NCI-H2081 (cell line): Measurements from ENCODE around the gene ENDOD1.
A peak's percentile ranks its signal among the peaks of the same experiment; 100 is the strongest.
"Not testable (repeated sequence)": the region's sequence is repeated elsewhere in the genome, so short reads cannot be mapped to it uniquely, and the experiment has no call there.

ENCODE experiments used
- DNase-seq, 2 experiments: peaks; one replicate each; lab custom pipeline; 2025; lab: John Stamatoyannopoulos, UW

ENDOD1 gene

GRCh38 chr11:95089620-95090542 lies at the start of gene ENDOD1:
Gene ENDOD1 (plus strand): TSS chr11:95089846. CDS start chr11:95089928, 82 bp downstream.
- DNase-seq, result peak; percentile 80 to 84

- DNase-seq, result no peak
These were observed 47.4 kb upstream of the ENDOD1 start for GRCh38 chr11:95042239-95042638.

- DNase-seq, result no peak
These were observed 46.7 kb upstream of the ENDOD1 start for GRCh38 chr11:95042906-95043305.

- DNase-seq, result no peak
These were observed 45.6 kb upstream of the ENDOD1 start for GRCh38 chr11:95044010-95044409.

- no peak for DNase-seq
These were observed 43.8 kb upstream of the ENDOD1 start for GRCh38 chr11:95045812-95046211.

- not testable (repeated sequence) for DNase-seq
These were observed 40.5 kb upstream of the ENDOD1 start, which contains the start of gene KDM4F for GRCh38 chr11:95049122-95049521. Gene KDM4F (plus strand): TSS chr11:95049422.

- DNase-seq, result no peak
These were observed 38.9 kb upstream of the ENDOD1 start for GRCh38 chr11:95050595-95051202.

GRCh38 chr11:95054356-95054755 lies 35.3 kb upstream of the ENDOD1 start:
- DNase-seq, result no peak

- DNase-seq, result no peak
These were observed 34.3 kb upstream of the ENDOD1 start for GRCh38 chr11:95055283-95055897.

- no peak for DNase-seq
These were observed 31.7 kb upstream of the ENDOD1 start for GRCh38 chr11:95057959-95058358.

GRCh38 chr11:95058621-95059020 lies 31.0 kb upstream of the ENDOD1 start:
- no peak for DNase-seq

- no peak for DNase-seq
These were observed 30.6 kb upstream of the ENDOD1 start for GRCh38 chr11:95059046-95059445.

- no peak for DNase-seq
These were observed 24.3 kb upstream of the ENDOD1 start for GRCh38 chr11:95065336-95065735.

- peak; percentile 59 to 86 for DNase-seq
These were observed 23.0 kb upstream of the ENDOD1 start, which contains the start of gene SRSF8 for GRCh38 chr11:95066716-95067038. Gene SRSF8 (plus strand): TSS chr11:95066919. CDS start chr11:95067227, 308 bp downstream.

- peak; percentile 60 to 86 for DNase-seq
These were observed 22.4 kb upstream of the ENDOD1 start for GRCh38 chr11:95067039-95067840.

- DNase-seq, result no peak
These were observed 21.8 kb upstream of the ENDOD1 start for GRCh38 chr11:95067841-95068219.

- DNase-seq, result peak; percentile 81 to 95
These were observed 21.1 kb upstream of the ENDOD1 start for GRCh38 chr11:95068549-95068948.

- no peak for DNase-seq
These were observed 19.2 kb upstream of the ENDOD1 start for GRCh38 chr11:95070471-95070870.

- no peak for DNase-seq
These were observed 16.7 kb upstream of the ENDOD1 start for GRCh38 chr11:95072948-95073347.

GRCh38 chr11:95074792-95075563 lies 14.7 kb upstream of the ENDOD1 start:
- DNase-seq, result no peak

- no peak for DNase-seq
These were observed 13.2 kb upstream of the ENDOD1 start for GRCh38 chr11:95076416-95076815.
